T-helper 17 cell (primary cell): ENCODE measurements around the gene GLS2. TPM values are rescaled to one million over a fixed set of nuclear protein-coding genes. Genes with fewer than 3 reads are reported as not detected.

Source experiments
- ATAC-seq: fragments of 150-1000 bp; cut with Tn5 transposase; 2 replicates; pipeline ENCODE4 v1.10.0; 2021; ENCODE audit warnings: mild to moderate bottlenecking, moderate library complexity
- DNase-seq, 3 donors: peaks; one replicate each; pipeline versions ENCODE4 v3.0.0 to v3.0.0-alpha.2; 2020 to 2021
- H3K9me3 ChIP-seq: one replicate; pipeline ENCODE4 v1.7.0; 2013; ENCODE audit warnings: low read length, mild to moderate bottlenecking; ENCODE audit not compliant: control insufficient read depth, poor library complexity, severe bottlenecking
- H3K27ac Mint-ChIP-seq: one replicate; pipeline ENCODE4 v1.8.0; 2022; ENCODE audit warnings: mild to moderate bottlenecking, moderate library complexity, mixed read lengths
- H3K27me3 Mint-ChIP-seq: one replicate; pipeline ENCODE4 v1.8.0; 2022; ENCODE audit warnings: mixed read lengths
- H3K36me3 Mint-ChIP-seq: one replicate; pipeline ENCODE4 v1.8.0; 2022; ENCODE audit warnings: low read depth, mixed read lengths
- H3K4me1 Mint-ChIP-seq: one replicate; pipeline ENCODE4 v1.8.0; 2022; ENCODE audit warnings: mild to moderate bottlenecking, mixed read lengths
- H3K4me3 Mint-ChIP-seq: one replicate; pipeline ENCODE4 v1.8.0; 2022; ENCODE audit warnings: mild to moderate bottlenecking, moderate library complexity, mixed read lengths
- total RNA-seq, 4 donors: library from RNA in 2 of 4; stranded (reverse) in 2 of 4; gene quantifications; one replicate each; pipeline ENCODE4 v1.2.3 and lab custom pipeline; 2022 to 2026

Gene GLS2
- total RNA-seq, 2 donors from 2014 or later, result 1.9 to 2.8 TPM

DNA sequence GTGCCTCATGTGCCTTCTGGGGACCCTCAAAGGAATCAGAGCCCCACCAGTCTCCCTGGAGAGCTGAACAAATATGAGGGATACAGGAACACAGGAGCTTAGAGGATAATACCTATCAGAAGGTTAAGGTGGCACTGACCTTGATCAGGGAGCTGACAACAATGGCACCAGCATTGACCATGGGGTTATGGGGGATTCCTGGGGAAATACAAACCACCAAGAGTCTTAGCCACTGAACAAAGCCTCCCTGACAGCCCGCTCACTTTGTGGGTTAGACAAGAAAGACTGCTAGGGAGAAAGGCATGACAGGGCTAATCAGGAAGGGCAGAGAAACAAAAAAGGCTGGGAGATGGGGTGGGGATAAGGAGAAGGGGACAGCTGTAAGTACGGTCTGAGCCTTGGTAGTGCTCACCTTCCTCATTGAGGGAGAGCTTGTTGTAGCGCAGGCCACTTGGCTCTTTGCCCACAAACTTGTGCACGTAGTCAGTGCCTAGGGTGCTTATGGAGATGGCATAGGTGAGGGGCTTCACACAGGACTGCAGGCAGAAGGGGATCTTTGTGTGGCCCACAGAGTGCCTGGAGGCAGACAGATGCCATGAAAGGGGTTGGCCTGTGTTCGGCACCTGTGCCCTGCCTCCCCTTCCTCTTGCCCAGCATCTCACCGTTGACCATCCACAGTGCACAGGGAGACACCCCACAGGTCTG, 10.3 kb downstream of the GLS2 start:
- Mint-ChIP-seq H3K4me3 (no peak overlapping the region), H3K36me3 (peaks cover 2% of the 10 kb centered on the region), H3K4me1 (peaks cover 15% of the 10 kb centered on the region), H3K27ac (peak overlapping the region; percentile 49), H3K27me3 (no peaks in the 10 kb centered on the region)
- H3K9me3 ChIP-seq, result no peaks in the 10 kb centered on the region
- DNase-seq, result no peak
- ATAC-seq, result no peak

- no peaks in the 10 kb centered on the region for H3K27me3 Mint-ChIP-seq
- ATAC-seq (no peak), DNase-seq (no peak)
- no peaks in the 10 kb centered on the region for H3K36me3 Mint-ChIP-seq
- no peak overlapping the region for H3K27ac Mint-ChIP-seq
- no peaks in the 10 kb centered on the region for H3K9me3 ChIP-seq
- H3K4me1 Mint-ChIP-seq, result peaks cover 15% of the 10 kb centered on the region
- H3K4me3 Mint-ChIP-seq, result no peak overlapping the region
Measured at GRCh38 chr12:56476972-56477432, 11.0 kb downstream of the GLS2 start.

DNA sequence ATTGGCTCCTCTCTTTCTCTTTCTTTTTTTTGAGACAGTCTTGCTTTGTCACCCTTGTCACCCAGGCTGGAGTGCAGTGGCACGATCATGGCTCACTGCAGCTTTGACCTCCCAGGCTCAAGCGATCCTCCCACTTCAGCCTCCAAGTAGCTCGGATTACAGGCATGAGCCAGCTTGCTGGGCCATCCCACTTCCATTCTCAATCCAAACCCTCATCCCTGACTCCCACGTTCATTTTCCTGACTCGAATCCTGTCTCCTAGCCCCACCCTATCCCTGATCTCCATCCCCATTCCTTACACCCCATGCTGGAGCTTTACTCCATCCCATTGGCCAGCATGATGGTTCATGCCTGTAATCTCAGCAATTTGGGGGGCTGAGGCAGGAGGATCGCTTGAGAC, 11.8 kb downstream of the GLS2 start:
- no peaks in the 10 kb centered on the region for H3K27me3 Mint-ChIP-seq
- H3K4me3 Mint-ChIP-seq, result no peak overlapping the region
- H3K9me3 ChIP-seq, result no peaks in the 10 kb centered on the region
- peak overlapping the region; percentile 21 for H3K27ac Mint-ChIP-seq
- ATAC-seq (no peak), DNase-seq (no peak)
- H3K4me1 Mint-ChIP-seq, result peaks cover 17% of the 10 kb centered on the region
- no peaks in the 10 kb centered on the region for H3K36me3 Mint-ChIP-seq

DNA sequence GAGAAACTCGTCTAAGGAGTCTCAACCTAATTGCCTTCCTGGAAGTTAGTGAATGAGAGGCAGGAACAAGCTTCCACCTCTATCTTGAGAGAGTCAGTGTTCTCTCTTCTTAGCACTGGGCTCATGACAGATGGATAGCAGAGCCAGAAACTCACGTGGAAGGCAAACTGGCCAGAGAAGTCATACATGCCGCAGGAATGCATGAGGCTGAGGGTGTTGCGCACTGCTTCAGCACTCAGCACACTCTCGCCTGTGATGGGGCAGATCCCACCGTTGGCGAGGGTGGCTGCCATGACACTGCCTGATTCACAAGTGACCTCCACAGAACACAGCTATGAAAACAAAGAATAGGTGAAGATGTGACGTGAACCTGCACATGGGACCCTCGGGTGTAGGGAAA, 13.6 kb downstream of the GLS2 start:
- Mint-ChIP-seq H3K4me1 (peaks cover 17% of the 10 kb centered on the region), H3K27me3 (no peaks in the 10 kb centered on the region), H3K4me3 (no peak overlapping the region), H3K27ac (no peak overlapping the region), H3K36me3 (no peaks in the 10 kb centered on the region)
- H3K9me3 ChIP-seq, result no peaks in the 10 kb centered on the region
- ATAC-seq (no peak), DNase-seq (no peak)

- H3K36me3 Mint-ChIP-seq, result no peaks in the 10 kb centered on the region
- H3K4me3 Mint-ChIP-seq, result peak overlapping the region; percentile 97
- peak overlapping the region; percentile 95 for H3K27ac Mint-ChIP-seq
- no peaks in the 10 kb centered on the region for H3K9me3 ChIP-seq
- DNase-seq, result no peak
- H3K27me3 Mint-ChIP-seq, result no peaks in the 10 kb centered on the region
- ATAC-seq, result no peak
- H3K4me1 Mint-ChIP-seq, result peaks cover 15% of the 10 kb centered on the region
Measured at GRCh38 chr12:56469007-56469930, 18.7 kb downstream of the GLS2 start.

DNA sequence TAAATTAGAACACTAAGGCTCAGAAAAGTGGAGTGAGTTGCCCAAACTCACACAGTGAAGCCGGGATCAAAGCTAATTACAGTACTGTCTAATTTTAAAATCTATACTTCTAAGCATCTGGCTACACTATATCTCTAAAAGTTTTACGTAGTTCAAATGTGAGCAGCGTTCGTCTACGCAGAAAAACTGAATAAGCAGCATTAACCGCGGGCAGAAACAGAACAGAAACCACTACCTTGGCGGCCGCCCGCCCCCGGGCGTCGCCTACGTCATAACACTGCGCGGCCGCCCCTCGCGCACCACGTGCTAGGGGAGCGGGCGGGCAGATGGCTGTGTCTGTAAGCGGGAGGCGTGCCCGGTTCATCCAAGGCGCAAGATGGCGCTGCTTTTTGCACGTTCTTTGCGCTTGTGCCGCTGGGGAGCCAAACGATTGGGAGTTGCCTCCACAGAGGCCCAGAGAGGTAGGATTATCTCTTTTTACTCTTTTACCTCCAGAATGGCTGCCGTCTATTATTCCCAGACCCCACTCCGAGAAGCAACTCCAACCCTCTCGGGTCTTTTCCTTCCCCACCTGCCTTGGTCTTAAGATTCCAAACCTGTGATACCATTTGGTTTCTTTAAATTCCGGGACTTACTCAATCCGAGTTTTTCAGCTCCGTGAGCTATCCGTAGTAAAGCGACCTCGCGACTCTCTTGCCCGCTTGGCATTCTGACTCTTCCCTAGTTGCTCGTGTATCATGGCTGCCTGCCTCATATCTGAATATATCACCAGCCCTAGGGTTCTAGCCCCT, 19.6 kb downstream of the GLS2 start, which contains the start of gene SPRYD4:
Gene SPRYD4, plus strand, starts transcription at position 363 of the 791 bp plus-strand sequence. Its CDS starts 14 bp downstream, at position 377.
- ATAC-seq (peak; percentile 96), DNase-seq (peak; percentile 91 to 93 (median 92))
- H3K9me3 ChIP-seq, result no peaks in the 10 kb centered on the region
- Mint-ChIP-seq H3K27me3 (peaks cover 2% of the 10 kb centered on the region), H3K4me3 (peak within 1 kb of the TSS; percentile 97), H3K4me1 (peaks cover 16% of the 10 kb centered on the region), H3K27ac (peak within 1 kb of the TSS; percentile 95), H3K36me3 (no peaks in the 10 kb centered on the region)

GRCh38 chr12:56462565-56462964, 25.4 kb downstream of the GLS2 start:
- no peak for ATAC-seq
- no peaks in the 10 kb centered on the region for H3K36me3 Mint-ChIP-seq
- no peaks in the 10 kb centered on the region for H3K9me3 ChIP-seq
- H3K27me3 Mint-ChIP-seq, result peaks cover 6% of the 10 kb centered on the region
- H3K27ac Mint-ChIP-seq, result no peak overlapping the region
- DNase-seq, result no peak
- H3K4me3 Mint-ChIP-seq, result no peak overlapping the region
- peaks cover 6% of the 10 kb centered on the region for H3K4me1 Mint-ChIP-seq

- ATAC-seq (no peak), DNase-seq (no peak)
- Mint-ChIP-seq H3K27ac (no peak overlapping the region), H3K4me3 (no peak overlapping the region), H3K36me3 (no peaks in the 10 kb centered on the region), H3K27me3 (peaks cover 6% of the 10 kb centered on the region), H3K4me1 (peaks cover 6% of the 10 kb centered on the region)
- H3K9me3 ChIP-seq, result no peaks in the 10 kb centered on the region
Measured at GRCh38 chr12:56461235-56462159, 26.5 kb downstream of the GLS2 start.

DNA sequence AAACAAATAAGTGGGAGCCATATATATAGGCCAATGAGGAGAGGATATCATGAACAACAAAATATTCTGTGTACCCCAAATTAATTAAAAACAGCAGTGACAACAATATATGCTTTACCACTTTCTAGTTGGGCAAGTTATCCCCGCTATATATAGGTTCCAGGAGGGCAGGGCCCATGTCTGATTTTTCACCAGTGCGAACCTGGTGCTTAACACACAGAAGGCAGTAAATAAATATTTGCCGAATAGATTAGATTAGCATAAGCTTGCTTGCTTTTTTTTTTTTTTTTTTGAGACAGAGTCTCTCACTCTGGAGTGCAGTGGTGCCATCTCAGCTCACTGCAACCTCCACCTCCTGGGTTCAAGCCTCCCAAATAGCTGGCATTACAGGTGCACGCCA, 30.1 kb downstream of the GLS2 start:
- ATAC-seq, result no peak
- DNase-seq, result no peak
- no peak overlapping the region for H3K27ac Mint-ChIP-seq
- no peak overlapping the region for H3K4me3 Mint-ChIP-seq
- no peaks in the 10 kb centered on the region for H3K36me3 Mint-ChIP-seq
- H3K9me3 ChIP-seq, result no peaks in the 10 kb centered on the region
- H3K4me1 Mint-ChIP-seq, result no peaks in the 10 kb centered on the region
- peaks cover 20% of the 10 kb centered on the region for H3K27me3 Mint-ChIP-seq

GRCh38 chr12:56454557-56454956, 33.4 kb downstream of the GLS2 start, which contains the start of gene MIP:
Gene MIP (minus strand): TSS chr12:56454657. CDS start chr12:56454613, 44 bp downstream.
- H3K9me3 ChIP-seq, result no peaks in the 10 kb centered on the region
- Mint-ChIP-seq H3K4me3 (no peak within 1 kb of the TSS), H3K27me3 (peaks cover 20% of the 10 kb centered on the region), H3K36me3 (no peaks in the 10 kb centered on the region), H3K4me1 (peaks cover 7% of the 10 kb centered on the region), H3K27ac (no peak within 1 kb of the TSS)
- DNase-seq (no peak), ATAC-seq (no peak)

- peak overlapping the region; percentile 21 for H3K27ac Mint-ChIP-seq
- peak overlapping the region; percentile 45 for H3K4me3 Mint-ChIP-seq
- DNase-seq, result no peak
- H3K27me3 Mint-ChIP-seq, result peaks cover 20% of the 10 kb centered on the region
- ATAC-seq, result no peak
- no peaks in the 10 kb centered on the region for H3K9me3 ChIP-seq
- no peaks in the 10 kb centered on the region for H3K36me3 Mint-ChIP-seq
- H3K4me1 Mint-ChIP-seq, result peaks cover 20% of the 10 kb centered on the region
Measured at GRCh38 chr12:56451147-56451546, 36.8 kb downstream of the GLS2 start.

GRCh38 chr12:56450241-56450640, 37.7 kb downstream of the GLS2 start:
- ATAC-seq, result no peak
- DNase-seq, result no peak
- peaks cover 15% of the 10 kb centered on the region for H3K27me3 Mint-ChIP-seq
- H3K4me1 Mint-ChIP-seq, result peaks cover 20% of the 10 kb centered on the region
- H3K27ac Mint-ChIP-seq, result peak overlapping the region; percentile 80
- H3K4me3 Mint-ChIP-seq, result no peak overlapping the region
- no peaks in the 10 kb centered on the region for H3K36me3 Mint-ChIP-seq
- no peaks in the 10 kb centered on the region for H3K9me3 ChIP-seq
